ENCODE measurements around the gene RASSF10.
A peak's percentile ranks its signal among the peaks of the same experiment; 100 is the strongest.

RASSF10 gene

DNA sequence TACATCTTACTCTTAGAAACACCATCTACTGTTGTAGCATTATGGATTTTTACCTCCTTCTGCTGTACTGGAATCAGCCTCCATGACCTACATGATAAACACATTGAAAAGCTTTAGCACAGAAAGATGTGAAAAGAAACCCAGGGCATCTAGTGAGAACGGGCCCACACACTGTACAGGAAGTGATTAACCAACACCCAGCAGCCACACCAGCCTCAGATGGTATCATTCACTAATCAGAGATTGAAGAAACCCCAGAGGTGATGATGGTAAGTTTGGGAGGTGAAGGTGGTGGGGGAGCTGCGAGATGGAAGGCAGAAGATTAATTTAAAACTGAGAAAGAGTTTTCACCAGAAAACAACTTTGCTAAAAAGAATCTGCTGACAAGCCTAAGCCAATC is 46.1 kb downstream of the RASSF10 start:
- peak in 1 of 2 donors; percentile 4 for DNase-seq (ENCODE audit: low read depth in 2 of 2)

DNA sequence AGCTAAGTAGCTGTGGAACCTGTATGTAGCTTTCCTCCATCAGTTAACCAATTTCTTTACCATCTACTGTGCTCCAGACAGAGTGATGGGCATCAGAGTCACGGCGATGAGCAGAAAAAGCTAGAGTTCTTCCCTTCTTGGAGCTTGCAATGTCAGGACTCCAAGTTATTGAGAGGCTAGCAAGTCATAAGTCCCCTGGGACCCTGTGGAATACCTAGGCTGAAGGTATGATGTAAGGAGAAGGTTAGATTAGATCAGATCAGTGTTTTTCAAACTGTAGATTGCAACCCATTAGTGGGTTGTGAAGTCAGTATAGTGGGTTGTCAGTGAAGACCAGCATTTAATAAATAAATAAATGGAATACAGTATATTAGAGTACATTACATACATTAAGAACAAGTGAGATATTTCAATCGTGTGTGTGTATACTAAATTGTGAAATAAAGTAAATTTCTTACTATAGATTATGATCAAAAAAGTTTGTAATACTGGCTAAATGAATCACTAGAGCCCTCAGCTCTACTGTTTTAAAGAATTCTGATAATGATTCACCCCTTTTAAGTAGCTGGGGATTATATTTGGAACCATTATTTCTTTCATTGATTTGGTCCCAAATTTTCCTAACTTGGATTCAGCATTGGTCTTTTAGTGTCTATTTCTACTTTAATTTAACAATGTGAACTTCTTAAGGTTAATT is 52.3 kb downstream of the RASSF10 start:
- DNase-seq (ENCODE audit: low read depth in 2 of 2) = no peak
